Bone marrow (tissue), 2 donors: ENCODE measurements around the gene MGLL.
"Not testable (repeated sequence)": the region's sequence is repeated elsewhere in the genome, so short reads cannot be mapped to it uniquely, and the experiment has no call there.

Experiments used
- DNase-seq, 2 donors: peaks; one replicate each; lab custom pipeline; 2025; lab: John Stamatoyannopoulos, UW

The MGLL gene

GRCh38 chr3:127709320-127710060, 112.8 kb downstream of the MGLL start:
- no peak for DNase-seq

GRCh38 chr3:127708837-127709236, 113.5 kb downstream of the MGLL start:
- no peak for DNase-seq

GRCh38 chr3:127707851-127708411, 114.4 kb downstream of the MGLL start:
- DNase-seq = no peak

- no peak for DNase-seq
These were observed 115.4 kb downstream of the MGLL start for GRCh38 chr3:127706785-127707351.

GRCh38 chr3:127706312-127706711, 116.0 kb downstream of the MGLL start:
- DNase-seq = no peak

- not testable (repeated sequence) for DNase-seq
These were observed 117.5 kb downstream of the MGLL start for GRCh38 chr3:127704840-127705239.

- DNase-seq = no peak
These were observed 120.2 kb downstream of the MGLL start for GRCh38 chr3:127702151-127702578.

GRCh38 chr3:127701280-127701911, 120.9 kb downstream of the MGLL start:
- DNase-seq = no peak

- no peak for DNase-seq
These were observed 121.9 kb downstream of the MGLL start for GRCh38 chr3:127700406-127700805.

- DNase-seq = no peak
These were observed 122.7 kb downstream of the MGLL start for GRCh38 chr3:127699416-127700300.

GRCh38 chr3:127698691-127699415, 123.5 kb downstream of the MGLL start:
- DNase-seq = no peak

- DNase-seq = no peak
These were observed 124.0 kb downstream of the MGLL start for GRCh38 chr3:127698286-127698685.

- no peak for DNase-seq
These were observed 124.6 kb downstream of the MGLL start for GRCh38 chr3:127697551-127698240.

GRCh38 chr3:127694467-127695215, 127.7 kb downstream of the MGLL start:
- DNase-seq = no peak

- no peak for DNase-seq
These were observed 128.9 kb downstream of the MGLL start for GRCh38 chr3:127693336-127693843.

- no peak for DNase-seq
These were observed 129.6 kb downstream of the MGLL start for GRCh38 chr3:127692501-127693335.

- DNase-seq = no peak
These were observed 130.3 kb downstream of the MGLL start for GRCh38 chr3:127691974-127692373.

GRCh38 chr3:127691489-127691888, 130.8 kb downstream of the MGLL start:
- no peak for DNase-seq
